ENCODE data around the gene TIMP2. TPM values are rescaled to one million over a fixed set of nuclear protein-coding genes. Genes with fewer than 3 reads are reported as not detected.
A peak's percentile ranks its signal among the peaks of the same experiment; 100 is the strongest.

Gene TIMP2
- total and polyA plus RNA-seq, 8 donors, result 158 to 313 (median 179) TPM

DNA sequence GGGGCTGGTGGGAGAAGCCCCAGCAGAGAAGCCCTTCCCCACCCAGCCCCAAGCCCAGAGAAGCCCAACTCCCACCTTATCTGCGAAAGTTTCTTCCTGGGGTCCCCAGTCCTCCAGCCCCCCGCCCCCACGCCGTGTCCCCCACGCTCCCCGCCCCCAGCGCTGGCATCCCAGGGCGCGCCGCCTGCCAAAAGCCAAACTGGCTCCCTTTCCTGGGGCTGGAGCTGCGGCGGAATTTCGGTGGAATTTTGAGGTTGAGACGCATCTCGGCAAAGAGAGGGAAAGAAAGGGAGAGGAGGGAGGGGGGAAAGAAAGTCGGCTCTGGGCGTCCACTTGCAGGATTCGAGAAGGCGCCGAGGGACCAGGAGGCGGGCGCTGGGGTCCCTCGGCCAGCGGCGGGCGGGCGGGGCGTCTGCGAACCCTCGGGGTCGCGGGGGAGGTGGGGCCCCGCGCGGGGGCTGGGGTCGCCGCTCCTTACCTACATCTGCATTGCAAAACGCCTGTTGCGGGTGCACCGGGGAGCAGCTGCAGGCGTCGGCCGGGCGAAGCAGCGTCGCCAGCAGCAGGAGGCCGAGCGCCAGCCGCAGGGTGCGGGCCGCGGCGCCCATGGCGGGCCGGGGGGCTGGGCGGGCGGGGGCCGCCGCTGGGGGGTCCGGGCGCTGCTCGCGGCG lies 571 bp downstream of the TIMP2 start:
- DNase-seq, result peak in 1 of 4 donors; percentile 82
- TF ChIP-seq, protein P1, sequence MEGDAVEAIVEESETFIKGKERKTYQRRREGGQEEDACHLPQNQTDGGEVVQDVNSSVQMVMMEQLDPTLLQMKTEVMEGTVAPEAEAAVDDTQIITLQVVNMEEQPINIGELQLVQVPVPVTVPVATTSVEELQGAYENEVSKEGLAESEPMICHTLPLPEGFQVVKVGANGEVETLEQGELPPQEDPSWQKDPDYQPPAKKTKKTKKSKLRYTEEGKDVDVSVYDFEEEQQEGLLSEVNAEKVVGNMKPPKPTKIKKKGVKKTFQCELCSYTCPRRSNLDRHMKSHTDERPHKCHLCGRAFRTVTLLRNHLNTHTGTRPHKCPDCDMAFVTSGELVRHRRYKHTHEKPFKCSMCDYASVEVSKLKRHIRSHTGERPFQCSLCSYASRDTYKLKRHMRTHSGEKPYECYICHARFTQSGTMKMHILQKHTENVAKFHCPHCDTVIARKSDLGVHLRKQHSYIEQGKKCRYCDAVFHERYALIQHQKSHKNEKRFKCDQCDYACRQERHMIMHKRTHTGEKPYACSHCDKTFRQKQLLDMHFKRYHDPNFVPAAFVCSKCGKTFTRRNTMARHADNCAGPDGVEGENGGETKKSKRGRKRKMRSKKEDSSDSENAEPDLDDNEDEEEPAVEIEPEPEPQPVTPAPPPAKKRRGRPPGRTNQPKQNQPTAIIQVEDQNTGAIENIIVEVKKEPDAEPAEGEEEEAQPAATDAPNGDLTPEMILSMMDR (IDR thresholded peaks at IDR 0.05), result no peak
- ATAC-seq, result no peak
- Histone ChIP-seq H3K4me3 (peak overlapping the region; percentile 72 to 74), H3K27ac (peak overlapping the region; percentile 83 to 92), H3K4me1 (peaks cover 25 to 58% of the 10 kb centered on the region in 2 donors), H3K9me3 (no peaks in the 10 kb centered on the region), H3K36me3 (no peaks in the 10 kb centered on the region), H3K27me3 (no peaks in the 10 kb centered on the region)
- intact Hi-C loops (cut with DNase I), result no loop called here

DNA sequence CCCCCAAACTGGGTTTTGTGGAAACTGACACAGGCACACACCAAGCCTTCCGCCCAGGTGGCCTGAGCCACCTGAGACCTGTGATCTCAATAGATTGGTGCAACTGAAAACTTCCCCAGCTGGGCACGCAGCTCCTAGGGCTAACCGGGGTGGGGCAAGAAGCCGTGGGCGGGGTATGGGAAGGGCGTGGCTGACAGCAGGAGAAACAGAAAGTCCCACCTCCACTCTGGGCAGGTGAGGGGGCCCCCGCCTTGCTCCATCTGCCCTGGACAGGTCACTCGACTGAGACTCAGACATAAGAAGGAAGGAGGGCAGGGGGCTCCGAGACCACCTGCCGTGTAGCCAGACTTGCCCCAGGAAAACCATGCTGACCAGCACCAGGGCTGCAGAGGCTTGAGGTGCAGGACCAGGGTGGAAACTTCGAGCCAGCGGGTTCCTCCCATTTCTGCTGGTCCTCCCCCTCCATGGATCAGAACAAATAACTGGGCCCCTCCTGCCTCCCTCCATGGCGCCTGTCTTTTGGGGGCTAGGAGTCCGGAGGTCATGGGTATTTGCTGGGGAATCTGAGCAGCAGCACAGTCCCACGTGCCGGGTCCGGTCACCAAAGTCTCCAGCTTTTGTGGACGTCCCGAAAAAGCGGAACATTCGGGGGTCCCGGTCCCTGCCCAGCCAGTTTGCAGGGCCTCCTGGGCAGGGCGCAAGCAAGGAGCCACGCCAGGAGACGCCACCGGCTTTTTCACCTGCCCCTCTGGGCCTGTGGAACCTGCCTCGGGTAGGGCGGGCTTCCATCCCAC lies 1.3 kb downstream of the TIMP2 start:
- TF ChIP-seq, protein P1 (IDR thresholded peaks at IDR 0.05), result no peak
- Histone ChIP-seq H3K36me3 (no peaks in the 10 kb centered on the region), H3K4me1 (peaks cover 29 to 65% of the 10 kb centered on the region in 2 donors), H3K27me3 (no peaks in the 10 kb centered on the region), H3K27ac (peak overlapping the region; percentile 83 to 92), H3K4me3 (peak overlapping the region; percentile 72 to 74), H3K9me3 (no peaks in the 10 kb centered on the region)
- DNase-seq (peak in 3 of 4 donors; percentile 69 to 95 (median 92)), ATAC-seq (peak; percentile 85)
- intact Hi-C loops (cut with DNase I), result no loop called here

DNA sequence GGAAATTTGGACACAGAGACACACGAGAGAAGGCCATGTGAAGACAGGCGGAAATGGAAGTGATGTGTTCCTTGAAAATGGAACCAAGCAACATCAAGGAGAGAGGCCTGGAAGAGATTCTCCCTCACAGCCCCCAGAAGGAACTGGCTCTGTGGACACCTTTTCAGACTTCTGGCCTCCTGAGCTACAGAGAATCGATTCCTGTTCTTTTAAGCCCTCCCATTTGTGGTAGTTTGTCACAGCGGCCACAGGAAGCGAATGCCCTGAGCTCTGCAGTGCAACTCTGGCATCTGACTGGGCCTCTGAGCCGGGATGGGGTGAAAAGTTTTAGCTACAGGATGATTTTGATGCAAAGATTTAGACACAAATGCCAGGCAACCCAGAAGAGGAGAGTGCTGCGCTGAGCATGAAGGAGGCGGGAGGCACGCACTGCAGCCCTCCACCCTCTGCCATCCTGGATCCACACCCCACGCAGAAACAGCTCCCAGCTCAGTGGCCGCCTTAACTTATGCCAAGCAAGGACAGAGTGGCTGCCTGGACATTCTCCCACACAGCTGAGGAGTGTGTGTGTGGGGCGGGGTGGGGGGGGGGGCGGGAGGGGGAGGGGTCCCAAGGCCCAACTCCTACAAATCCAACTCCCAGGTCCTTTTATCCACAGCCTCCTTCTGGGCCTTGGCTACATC lies 2.2 kb downstream of the TIMP2 start:
- TF ChIP-seq, protein P1 (IDR thresholded peaks at IDR 0.05), result no peak
- H3K9me3 ChIP-seq, result no peaks in the 10 kb centered on the region
- peak overlapping the region in 1 of 2 donors; percentile 74 for H3K4me3 ChIP-seq
- H3K27me3 ChIP-seq, result no peaks in the 10 kb centered on the region
- DNase-seq, result no peak
- H3K27ac ChIP-seq, result peak overlapping the region; percentile 83 to 92
- peaks cover 29 to 72% of the 10 kb centered on the region in 2 donors for H3K4me1 ChIP-seq
- intact Hi-C loops (cut with DNase I), result no loop called here
- no peak for ATAC-seq
- H3K36me3 ChIP-seq, result no peaks in the 10 kb centered on the region

DNA sequence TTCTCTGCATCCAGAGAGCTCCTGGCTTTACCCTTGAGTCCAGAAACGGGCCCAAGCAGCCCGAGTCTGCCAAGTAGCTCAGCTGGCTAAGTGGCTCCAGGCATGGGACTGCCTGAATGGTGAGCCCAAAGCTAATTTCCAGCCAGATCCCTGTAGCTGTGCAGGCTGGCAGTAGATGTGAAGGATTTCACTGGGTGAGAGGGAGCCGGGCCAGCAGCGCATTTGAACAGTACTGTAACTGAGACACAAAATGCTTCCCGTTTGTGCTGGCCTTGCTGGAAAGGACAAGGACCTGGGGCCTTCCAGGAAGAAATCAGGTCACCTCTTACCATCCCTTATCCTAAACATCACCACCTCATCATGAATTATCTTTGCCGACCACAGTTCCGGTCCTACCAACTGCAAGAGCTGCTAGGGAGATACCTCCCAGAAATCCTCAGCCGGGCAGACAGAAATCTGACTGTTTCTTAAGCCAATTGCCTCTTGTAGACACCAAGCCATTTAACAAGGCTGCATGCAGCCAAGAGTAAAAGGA lies 3.7 kb downstream of the TIMP2 start:
- intact Hi-C loops (cut with DNase I), result no loop called here
- H3K4me3 ChIP-seq, result no peak overlapping the region
- ATAC-seq (no peak), DNase-seq (peak in 1 of 4 donors; percentile 51)
- peaks cover 32 to 85% of the 10 kb centered on the region in 2 donors for H3K4me1 ChIP-seq
- no peaks in the 10 kb centered on the region for H3K9me3 ChIP-seq
- peak overlapping the region in 1 of 2 donors; percentile 16 for H3K27ac ChIP-seq
- no peaks in the 10 kb centered on the region for H3K27me3 ChIP-seq
- TF ChIP-seq, protein P1 (IDR thresholded peaks at IDR 0.05), result no peak
- no peaks in the 10 kb centered on the region for H3K36me3 ChIP-seq
